DND-41 (cell line): Measurements from ENCODE around the gene TNFSF15.

Experiments
- ATAC-seq: fragments of 200-7000 bp; cut with Tn5 transposase; 3 replicates; pipeline ENCODE4 v1.9.1; 2021; ENCODE audit warnings: low read depth; ENCODE audit not compliant: insufficient read depth
- DNase-seq: peaks from one replicate; pipeline ENCODE4 v3.0.0-alpha.2; 2020
- H2AFZ ChIP-seq: 2 replicates; pipeline ENCODE4 v1.6.0; 2012; ENCODE audit warnings: low read depth, low read length
- H3K27ac ChIP-seq: 2 replicates; pipeline ENCODE4 v1.5.1; 2012; ENCODE audit warnings: low read length, inconsistent platforms
- H3K27me3 ChIP-seq: fragments of 200-600 bp; sonication (generic); 2 replicates; pipeline ENCODE4 v1.6.0; 2012; ENCODE audit warnings: low read length, mild to moderate bottlenecking, inconsistent platforms; ENCODE audit not compliant: insufficient read depth, poor library complexity
- H3K36me3 ChIP-seq: 2 replicates; pipeline ENCODE4 v1.5.1; 2012; ENCODE audit warnings: low read length, inconsistent platforms; ENCODE audit not compliant: insufficient read depth
- H3K4me1 ChIP-seq: 2 replicates; pipeline ENCODE4 v1.5.1; 2012; ENCODE audit warnings: mild to moderate bottlenecking, low read length; ENCODE audit not compliant: insufficient read depth
- H3K4me2 ChIP-seq: 2 replicates; pipeline ENCODE4 v1.6.0; 2012; ENCODE audit warnings: mild to moderate bottlenecking, moderate library complexity, low read length, inconsistent platforms; ENCODE audit not compliant: insufficient read depth
- H3K4me3 ChIP-seq, 2 experiments: fragments of 200-600 bp in 1 of 2; shearing (Covaris generic) in 1 of 2; 2 replicates each; pipeline ENCODE4 v1.5.1; 2012 to 2016; ENCODE audit warnings: inconsistent platforms in 2 of 2, low read length in 2 of 2, mild to moderate bottlenecking in 2 of 2, low read depth in 1 of 2, moderate library complexity in 1 of 2
- H3K79me2 ChIP-seq: 2 replicates; pipeline ENCODE4 v1.6.0; 2012; ENCODE audit warnings: low read length, inconsistent platforms; ENCODE audit not compliant: insufficient read depth
- H3K9ac ChIP-seq: 2 replicates; pipeline ENCODE4 v1.6.0; 2012; ENCODE audit warnings: low read depth, mild to moderate bottlenecking, inconsistent platforms, low read length, moderate library complexity
- H3K9me3 ChIP-seq: 2 replicates; pipeline ENCODE4 v1.5.1; 2012; ENCODE audit warnings: low read length, moderate library complexity, mild to moderate bottlenecking, inconsistent platforms; ENCODE audit not compliant: insufficient read depth, severe bottlenecking
- H4K20me1 ChIP-seq: 2 replicates; pipeline ENCODE4 v1.6.0; 2012; ENCODE audit warnings: low read length; ENCODE audit not compliant: insufficient read depth
- CTCF ChIP-seq: IDR thresholded peaks from 2 replicates; pipeline ENCODE4 v1.5.1; 2012; ENCODE audit warnings: borderline replicate concordance, low read length, moderate library complexity, mild to moderate bottlenecking; ENCODE audit not compliant: poor library complexity, severe bottlenecking; ENCODE audit errors: extremely low read depth
- EZH2 ChIP-seq: IDR thresholded peaks from 3 replicates; pipeline ENCODE4 v1.6.1; 2012; ENCODE audit warnings: borderline replicate concordance, low read depth, mild to moderate bottlenecking, moderate library complexity, low read length, inconsistent platforms; ENCODE audit not compliant: severe bottlenecking

Gene TNFSF15

GRCh38 chr9:114782586-114782985, 23.3 kb downstream of the TNFSF15 start:
- peaks cover 4% of the 10 kb centered on the region; the same call in 1 of the 2 replicates for H3K4me1 ChIP-seq
- H3K27me3 ChIP-seq, result no peaks in the 10 kb centered on the region
- H3K9me3 ChIP-seq, result no peaks in the 10 kb centered on the region
- no peaks in the 10 kb centered on the region for H3K36me3 ChIP-seq
- TF ChIP-seq CTCF, result no peak
- no peak for TF ChIP-seq EZH2
- no peak overlapping the region for H3K9ac ChIP-seq
- no peak overlapping the region for H3K27ac ChIP-seq
- H3K4me2 ChIP-seq, result no peak overlapping the region
- H2AFZ ChIP-seq, result no peak overlapping the region
- DNase-seq (no peak), ATAC-seq (no peak)
- H3K79me2 ChIP-seq, result no peaks in the 10 kb centered on the region
- H4K20me1 ChIP-seq, result no peaks in the 10 kb centered on the region
- no peak overlapping the region for H3K4me3 ChIP-seq

- H3K9ac ChIP-seq, result no peak overlapping the region
- H3K4me3 ChIP-seq, result no peak overlapping the region
- H3K4me1 ChIP-seq, result peaks cover 9% of the 10 kb centered on the region; the same call in 1 of the 2 replicates
- no peak for ATAC-seq
- no peaks in the 10 kb centered on the region for H3K9me3 ChIP-seq
- no peak overlapping the region for H3K27ac ChIP-seq
- H4K20me1 ChIP-seq, result no peaks in the 10 kb centered on the region
- no peaks in the 10 kb centered on the region for H3K27me3 ChIP-seq
- H2AFZ ChIP-seq, result no peak overlapping the region
- no peaks in the 10 kb centered on the region for H3K36me3 ChIP-seq
- TF ChIP-seq EZH2 (no peak), CTCF (no peak)
- no peak overlapping the region for H3K4me2 ChIP-seq
- H3K79me2 ChIP-seq, result no peaks in the 10 kb centered on the region
- DNase-seq, result no peak
Measured at GRCh38 chr9:114779352-114779845, 26.4 kb downstream of the TNFSF15 start.

- DNase-seq (peak; percentile 49), ATAC-seq (peak; percentile 93)
- H3K27me3 ChIP-seq, result no peaks in the 10 kb centered on the region
- H3K36me3 ChIP-seq, result no peaks in the 10 kb centered on the region
- TF ChIP-seq EZH2, result no peak
- no peak for TF ChIP-seq CTCF
- H2AFZ ChIP-seq, result peak overlapping the region; percentile 38; the same call in 1 of the 2 replicates
- no peaks in the 10 kb centered on the region for H4K20me1 ChIP-seq
- H3K4me3 ChIP-seq, result no peak overlapping the region
- peaks cover 9% of the 10 kb centered on the region; the same call in 1 of the 2 replicates for H3K4me1 ChIP-seq
- no peaks in the 10 kb centered on the region for H3K9me3 ChIP-seq
- H3K79me2 ChIP-seq, result no peaks in the 10 kb centered on the region
- H3K4me2 ChIP-seq, result no peak overlapping the region
- H3K9ac ChIP-seq, result no peak overlapping the region
- H3K27ac ChIP-seq, result no peak overlapping the region
Measured at GRCh38 chr9:114777821-114778609, 27.8 kb downstream of the TNFSF15 start.
